NCI-H774 (cell line): Measurements from ENCODE around the gene ERMP1.

ENCODE experiments used
- DNase-seq: peaks from one replicate; lab custom pipeline; 2025; lab: John Stamatoyannopoulos, UW

Gene ERMP1

DNA sequence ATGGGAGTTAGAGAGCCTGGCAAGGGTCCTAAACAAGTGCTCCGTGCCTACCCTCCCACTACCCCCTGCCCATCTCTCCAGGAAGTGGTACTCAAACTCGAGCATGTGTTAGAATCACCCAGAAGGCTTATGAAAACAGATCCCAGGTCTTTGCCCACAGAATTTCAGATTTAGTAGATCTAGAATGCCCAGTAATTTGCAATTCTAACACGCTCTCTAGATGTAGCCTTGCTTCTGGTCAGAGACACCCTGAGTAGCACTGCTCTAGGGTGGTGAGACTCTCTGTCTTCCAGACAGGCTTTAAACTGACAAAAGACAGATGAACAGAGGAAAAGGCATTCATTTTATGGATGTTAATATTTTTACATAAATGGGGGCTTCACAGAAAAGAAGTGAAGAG lies 20.7 kb upstream of the ERMP1 start:
- no peak for DNase-seq

DNA sequence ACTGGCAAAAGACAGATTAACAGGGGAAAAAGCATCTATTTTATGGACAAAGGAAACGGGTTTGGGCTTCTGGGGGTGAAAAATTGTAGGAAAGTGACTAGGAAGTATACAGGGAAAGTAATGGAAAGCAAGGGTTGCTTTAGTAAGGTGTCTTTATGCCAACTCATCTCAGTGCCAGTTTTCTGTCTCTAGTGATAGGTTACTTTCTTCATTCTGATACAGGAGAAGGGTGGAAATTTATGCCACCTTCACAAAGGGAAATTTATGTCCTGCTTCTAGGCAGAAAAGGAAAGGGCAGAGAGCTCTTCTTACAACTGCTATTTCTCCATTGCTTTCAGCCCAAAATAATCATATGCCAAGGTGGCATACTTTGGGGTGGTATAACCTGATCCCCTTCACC lies 20.1 kb upstream of the ERMP1 start:
- no peak for DNase-seq

DNA sequence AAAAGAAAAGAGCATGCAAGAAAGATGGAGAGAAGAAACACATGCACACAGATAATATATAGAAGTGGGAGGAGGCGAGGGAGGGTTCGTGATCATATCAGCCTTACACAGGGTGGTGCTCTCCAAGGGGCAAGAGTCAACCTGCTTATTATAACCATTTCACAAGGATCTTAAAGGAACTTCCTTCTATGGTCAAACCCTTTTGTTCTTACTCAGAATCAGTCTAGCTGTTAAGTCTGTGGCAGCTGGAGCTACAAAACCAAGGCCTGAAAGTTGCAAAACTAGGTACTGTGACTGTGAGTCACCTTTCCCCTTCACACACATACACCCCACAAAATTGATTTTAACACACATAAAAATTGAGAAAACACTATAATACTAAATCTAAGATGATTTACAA lies 18.5 kb upstream of the ERMP1 start:
- DNase-seq, result no peak

DNA sequence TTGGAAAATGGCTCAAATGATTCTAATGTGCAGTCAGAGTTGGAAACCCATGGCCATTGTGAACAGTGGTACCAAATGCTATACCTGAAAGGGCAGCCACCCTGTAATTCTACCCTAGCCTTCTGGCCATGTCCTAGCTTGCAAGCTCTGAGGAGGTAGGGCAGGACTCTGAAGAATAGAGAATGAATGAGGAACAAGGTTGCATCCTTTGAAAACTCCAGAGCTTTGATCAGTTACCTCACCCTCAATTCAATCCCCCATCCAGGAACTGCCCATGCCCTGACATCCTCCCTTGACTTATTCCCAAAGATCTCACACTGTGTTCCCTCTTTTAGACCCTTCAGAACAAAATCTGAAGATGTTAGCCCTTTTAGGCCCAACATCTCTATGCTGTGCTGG lies 17.8 kb upstream of the ERMP1 start:
- no peak for DNase-seq

DNA sequence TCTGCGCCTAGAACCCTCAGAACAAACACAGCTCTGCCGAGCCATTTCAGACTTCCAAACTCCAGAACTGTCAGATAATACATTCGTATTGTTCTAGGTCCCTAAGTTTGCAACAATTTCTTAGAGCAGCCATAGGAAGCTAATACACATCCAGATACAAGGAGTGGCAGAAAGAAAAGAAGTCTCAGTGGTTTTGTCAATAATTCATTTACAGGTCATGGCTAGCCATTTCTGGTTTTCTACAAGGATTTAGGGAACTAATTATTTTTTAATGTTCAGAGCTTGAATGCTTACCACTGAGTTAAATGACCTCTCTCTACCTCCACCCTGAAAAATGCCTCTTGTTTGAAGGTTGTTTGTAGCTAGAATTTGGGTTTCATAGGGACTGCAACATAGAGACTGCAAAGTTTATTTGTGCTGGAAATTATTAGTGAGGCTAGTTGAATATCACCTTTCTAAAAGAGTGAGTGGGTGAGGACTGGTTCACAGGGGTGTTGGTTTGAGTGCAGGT lies 15.5 kb upstream of the ERMP1 start:
- DNase-seq, result no peak

DNA sequence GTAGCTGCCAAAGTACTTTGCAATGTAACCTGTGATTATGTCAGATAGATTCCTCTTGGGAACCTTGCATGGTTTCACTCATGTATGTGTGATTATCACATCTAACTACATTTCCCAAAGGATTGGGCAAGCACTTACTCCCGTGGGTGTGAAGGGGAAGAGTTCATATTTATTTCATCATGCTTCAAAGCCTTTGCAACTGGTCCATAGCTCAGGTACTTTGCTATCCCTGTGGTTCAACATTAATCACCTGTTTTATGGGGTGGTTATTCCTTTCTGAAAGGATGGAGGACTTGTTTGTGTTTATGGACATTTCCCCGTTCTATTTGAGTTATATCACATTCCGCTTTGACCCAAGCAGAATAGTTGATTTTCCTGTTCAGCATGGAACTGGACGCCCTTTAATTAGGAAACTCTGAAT lies 13.6 kb upstream of the ERMP1 start:
- no peak for DNase-seq

DNA sequence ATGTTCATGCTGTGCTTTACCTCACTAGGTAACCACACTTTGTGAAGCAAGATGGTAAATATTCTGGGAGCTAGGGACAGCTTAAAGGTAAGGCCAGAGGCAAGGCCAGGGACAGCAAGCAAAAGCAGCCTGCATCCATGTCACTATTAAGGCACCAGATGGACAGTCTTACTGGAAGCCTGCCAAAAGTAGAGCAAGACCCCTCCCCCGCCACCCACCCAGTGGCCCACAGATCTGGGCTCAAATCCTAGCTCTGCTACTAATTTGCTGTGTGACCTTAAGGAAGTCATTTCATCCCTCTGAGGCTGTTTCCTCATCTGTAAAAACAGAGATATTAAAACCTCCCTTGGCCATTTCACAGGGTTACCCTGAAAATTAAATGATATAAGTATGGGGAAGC lies 13.2 kb upstream of the ERMP1 start:
- DNase-seq, result peak; percentile 4

DNA sequence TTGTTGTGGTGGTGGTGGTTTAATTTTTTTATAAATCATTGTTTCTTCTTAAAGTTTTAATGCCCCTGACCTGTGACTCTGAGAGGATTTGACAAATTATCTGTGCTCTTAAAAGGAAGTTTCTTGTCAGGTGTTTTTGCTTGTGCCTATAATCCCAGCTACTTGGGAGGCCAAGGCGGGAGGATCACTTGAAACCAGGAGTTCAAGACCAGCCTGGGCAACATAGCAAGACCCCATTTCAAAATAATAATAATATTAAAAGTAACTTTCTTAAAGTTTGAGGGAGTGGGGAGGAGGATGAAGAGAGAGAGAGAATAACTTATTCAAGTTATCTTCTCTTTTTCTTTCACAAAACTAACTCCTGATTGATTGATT lies 12.2 kb upstream of the ERMP1 start:
- no peak for DNase-seq

DNA sequence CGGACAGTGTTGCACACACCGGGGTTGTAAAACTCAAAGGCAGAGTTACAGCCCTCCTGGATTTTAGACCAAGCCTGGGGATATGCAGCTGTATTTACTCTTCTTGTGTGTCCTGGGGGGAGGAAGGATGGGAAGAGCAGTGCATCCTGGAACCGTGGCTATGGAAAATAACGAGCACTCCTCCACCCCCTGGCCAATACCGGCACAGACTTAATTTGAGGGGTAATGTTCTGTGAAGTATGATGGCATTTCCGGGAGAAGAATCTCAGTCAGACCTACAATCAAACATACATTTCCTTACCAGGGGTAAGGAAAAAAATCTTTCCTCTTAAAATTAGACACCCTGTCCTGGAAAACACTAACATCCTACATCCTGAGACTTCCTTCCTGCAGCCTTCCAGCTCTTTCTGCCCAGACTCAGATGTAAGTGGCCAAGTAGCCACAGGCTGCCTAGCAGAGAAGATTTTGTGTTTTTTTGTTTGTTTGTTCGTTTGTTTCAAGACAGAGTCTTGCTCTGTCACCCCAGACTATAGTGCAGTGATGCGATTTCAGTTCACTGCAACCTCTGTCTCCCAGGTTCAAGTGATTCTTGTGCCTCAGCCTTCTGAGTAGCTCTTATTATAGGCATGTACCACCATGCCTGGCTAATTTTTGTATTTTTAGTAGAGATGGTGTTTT lies 11.0 kb upstream of the ERMP1 start:
- peak; percentile 80 for DNase-seq

DNA sequence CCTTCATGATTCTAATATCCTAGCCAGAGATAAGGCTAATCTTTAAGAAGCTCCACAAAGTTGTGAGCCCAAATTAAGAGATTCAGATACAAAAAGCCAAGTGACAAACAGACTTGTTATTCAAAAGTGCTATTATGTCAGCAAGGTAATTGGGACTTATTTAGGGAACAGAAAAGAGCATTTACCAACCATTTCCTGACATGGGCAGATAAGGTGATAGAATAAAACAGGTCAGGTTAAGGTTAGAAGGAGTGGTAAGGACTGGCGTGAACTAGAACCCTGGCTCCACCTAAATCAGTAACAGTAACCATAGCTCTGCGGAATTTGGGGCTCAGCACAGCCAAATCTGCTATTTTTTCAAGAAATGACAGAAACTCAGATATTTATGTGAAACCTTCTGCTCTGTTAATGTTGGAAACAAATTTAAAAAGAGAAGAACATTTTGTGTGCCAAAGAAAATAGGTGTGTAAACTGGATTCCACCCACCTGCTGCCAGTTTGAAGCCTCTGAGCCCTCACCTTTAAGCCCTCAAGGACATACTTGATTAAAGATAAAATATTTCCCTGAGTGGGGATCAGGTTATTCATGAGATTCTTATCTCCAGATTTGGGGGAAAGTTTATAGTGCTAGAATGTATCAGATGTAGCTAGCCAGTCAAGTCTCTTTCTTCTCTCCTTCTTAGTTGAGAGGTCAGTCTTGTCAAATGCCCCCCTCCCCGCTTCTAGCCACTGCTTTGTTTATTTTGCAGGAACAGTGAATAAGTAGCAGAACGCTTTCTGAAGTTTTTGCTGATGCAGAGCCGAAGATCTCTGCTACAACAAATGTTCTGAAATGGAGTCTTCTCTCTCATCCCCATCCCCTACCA lies 10.2 kb upstream of the ERMP1 start:
- no peak for DNase-seq

DNA sequence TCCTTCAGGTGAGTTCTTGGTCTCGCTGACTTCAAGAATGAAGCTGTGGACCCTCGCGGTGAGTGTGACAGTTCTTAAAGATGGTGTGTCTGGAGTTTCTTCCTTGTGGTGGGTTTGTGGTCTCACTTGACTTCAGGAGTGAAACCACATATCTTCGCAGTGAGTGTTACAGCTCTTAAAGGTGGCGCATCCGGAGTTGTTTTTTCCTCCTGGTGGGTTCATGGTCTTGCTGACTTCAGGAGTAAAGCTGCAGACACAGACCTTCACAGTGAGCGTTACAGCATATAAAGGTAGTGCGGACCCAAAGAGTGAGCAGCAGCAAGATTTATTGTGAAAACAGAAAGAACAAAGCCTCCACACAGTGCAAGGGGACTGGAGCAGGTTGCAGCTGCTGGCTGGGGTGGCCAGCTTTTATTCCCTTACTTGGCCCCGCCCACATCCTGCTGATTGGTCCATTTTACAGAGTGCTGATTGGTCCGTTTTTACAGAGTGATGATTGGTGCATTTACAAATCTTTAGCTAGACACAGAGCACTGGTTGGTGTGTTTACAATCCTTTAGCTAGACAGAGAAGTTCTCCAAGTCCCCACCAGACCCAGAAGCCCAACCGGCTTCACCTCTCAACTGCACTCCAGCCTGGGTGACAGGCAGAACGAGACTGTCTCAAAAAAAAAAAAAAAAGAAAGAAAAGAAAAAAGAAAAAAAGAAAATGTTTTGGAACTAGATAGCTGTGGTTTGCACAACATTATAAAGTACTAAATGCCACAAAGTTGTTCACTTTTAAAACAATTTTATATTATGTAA lies 9.1 kb upstream of the ERMP1 start:
- DNase-seq, result no peak

DNA sequence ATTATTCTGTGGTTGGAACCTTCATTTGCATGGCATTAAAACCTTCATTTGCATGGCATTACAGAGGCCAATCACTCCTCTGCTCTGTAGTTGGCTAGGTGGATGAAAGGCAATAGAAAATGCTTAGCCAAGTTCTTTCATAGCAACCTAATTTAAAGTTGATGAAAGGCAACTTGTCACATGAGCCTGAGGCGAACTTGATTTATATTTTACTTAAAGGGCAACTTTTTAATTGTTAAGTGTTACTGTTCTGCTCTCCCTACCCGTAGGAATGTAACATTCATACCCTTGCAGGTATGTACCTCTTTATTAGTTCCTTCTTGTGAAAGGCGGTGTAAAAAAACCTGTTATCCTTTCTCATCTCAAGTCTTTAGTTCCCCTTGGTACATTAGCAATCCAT lies 7.9 kb upstream of the ERMP1 start:
- no peak for DNase-seq

DNA sequence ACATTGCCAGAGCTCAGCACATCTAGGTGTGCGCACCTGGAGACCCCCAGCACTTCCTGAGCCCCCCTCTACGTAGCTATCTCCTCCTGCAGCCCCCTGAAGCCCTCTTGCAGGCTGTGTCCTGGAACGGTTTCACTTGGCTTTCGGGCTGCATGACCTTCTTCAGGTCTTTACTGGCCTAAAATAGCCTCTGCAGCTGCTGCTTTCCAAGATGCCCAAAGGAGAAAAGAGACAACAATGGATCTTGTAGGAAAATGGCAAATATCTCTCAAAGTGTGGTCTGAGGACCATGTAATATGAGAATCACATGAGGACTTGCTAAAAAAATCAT lies 6.6 kb upstream of the ERMP1 start:
- DNase-seq, result no peak

DNA sequence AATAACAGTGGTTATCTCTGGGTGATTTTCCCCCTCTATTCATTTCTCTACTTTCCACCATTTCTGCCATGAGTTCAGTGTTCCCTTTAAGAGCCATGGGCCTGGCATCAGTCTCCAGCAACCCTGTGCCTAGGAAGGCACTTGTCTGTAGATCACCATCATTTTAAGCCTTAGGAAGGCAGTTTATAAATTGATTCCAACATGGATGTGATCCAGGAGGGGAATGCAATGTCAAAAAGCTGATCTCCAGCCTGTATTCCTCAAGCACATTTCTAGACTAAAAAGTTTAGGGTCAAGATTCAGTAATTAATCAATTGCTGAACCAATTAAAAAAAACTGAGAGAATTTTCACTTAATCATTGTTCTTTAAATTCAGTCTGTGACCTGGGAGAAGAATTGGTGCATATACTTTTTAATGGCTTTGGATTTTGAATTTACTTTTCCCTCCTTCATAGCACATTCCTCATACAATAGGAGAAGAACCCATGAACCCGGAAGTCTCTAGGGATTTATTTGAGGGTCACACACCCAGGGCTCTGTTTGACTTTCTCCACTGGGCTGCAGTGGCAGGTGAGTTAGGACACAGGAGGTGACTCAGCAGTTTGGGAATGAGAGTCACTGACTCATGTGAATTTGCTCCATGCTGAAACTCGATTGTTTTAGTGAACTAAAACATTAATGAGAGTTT lies 6.1 kb upstream of the ERMP1 start:
- peak; percentile 82 for DNase-seq

DNA sequence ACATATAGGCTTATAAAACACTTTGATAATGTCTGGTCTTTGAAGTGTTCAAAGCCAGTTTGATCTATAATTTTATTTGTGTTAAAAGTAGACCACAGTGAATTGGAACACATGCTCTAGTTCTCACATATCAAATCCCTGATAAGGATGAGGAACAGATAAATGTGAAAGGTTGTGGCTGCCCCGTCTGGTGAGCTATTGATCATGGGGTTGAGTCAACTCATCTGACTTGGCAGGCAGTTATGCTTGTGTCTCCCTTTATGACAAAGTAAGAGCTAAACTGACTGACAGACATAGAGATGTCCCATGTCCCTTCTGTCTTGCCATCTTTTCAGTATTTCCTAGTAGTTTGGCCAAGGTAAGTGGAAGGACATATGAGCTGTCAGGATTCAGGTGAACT lies 2.9 kb upstream of the ERMP1 start:
- DNase-seq, result no peak

DNA sequence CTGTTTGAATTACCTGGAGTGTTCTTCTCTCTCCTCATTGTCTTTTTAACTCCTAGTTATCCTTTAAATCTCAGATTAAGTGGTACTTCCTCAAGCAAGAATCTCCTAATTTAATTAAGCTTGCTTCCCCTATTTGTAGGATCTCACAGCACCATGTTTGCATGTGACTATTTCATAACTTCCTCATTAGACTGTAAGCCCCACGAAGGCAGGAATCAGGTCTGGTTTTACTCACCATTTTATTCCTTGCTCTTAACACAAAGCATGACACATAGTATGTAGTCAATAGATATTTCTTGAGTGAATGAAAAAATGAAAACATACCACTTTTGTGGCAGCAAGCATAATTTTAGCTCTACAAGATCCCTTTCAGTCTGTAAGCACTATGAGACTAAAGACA lies 1.3 kb upstream of the ERMP1 start:
- no peak for DNase-seq

DNA sequence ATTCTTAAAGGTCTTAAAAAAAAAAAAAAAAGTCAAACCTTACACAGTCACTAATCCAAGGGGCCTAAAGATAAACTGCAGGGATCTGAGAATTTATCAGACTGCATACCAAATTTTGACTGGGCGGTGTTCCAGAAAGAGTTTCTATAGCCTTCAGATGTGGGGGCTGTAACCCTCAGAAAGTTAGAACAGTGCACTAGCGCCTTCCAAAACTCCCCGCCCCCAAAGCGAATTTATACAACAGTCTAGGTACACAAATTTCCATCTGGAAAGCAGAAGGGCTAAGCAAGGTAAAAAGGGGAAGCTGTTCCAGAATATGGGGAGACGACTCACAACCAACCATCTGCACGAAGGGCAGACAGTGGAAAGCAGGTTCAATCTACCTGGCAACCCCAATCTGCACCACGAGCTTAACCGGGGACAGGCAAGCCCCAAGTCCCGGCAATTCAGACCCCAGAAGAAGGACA lies 813 bp downstream of the ERMP1 start:
- no peak for DNase-seq

DNA sequence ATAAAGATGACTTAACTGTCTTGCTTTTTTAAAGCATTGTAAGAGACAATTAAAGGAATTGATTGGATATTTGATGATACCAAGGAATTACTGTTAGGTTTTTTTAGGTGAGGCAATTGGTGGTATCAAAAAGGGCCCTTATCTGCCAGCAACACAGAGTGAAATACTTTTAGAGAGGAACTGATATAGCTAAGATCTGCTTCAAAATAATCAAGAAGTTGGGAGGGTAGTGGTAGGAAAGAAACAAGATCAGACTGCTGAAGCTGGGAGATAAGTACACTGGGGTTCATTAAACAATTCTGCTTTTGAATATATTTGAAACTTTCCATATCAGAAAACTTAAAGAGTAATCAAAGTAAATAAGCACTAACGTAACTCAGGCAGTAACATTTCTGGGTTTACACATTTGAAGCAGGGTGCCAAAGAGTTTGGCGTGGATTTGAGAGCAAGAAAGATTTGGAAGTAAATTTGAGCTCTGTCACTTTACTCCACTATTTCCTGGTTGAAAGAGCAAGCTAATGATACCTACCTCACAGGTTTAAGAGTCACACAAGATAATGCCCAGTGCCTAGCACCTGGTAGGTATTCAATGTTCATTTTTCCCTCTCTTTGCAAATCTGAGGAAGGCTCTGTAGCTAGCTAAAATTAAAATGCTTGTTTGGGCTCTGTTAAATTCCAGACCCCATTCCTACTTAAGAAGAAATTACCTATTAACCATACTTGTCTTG lies 6.9 kb downstream of the ERMP1 start:
- no peak for DNase-seq

DNA sequence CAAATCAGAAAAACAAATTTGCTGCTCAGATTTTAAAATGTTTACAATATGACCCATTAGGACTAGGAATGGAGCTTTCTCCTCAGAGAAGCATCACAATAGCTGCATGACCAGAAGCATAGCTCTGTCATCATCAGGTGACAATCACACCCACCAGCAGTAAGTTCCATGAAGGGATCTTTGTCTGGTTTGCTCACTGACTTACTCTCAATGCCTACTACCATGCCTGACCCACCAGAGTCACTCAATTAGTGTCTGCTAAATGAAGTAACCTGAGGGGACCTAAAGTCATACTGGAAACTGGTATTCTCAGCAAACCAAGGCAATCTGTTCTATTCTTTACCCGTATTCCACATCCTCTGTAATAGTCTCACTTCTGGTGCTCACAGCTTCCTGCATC lies 7.7 kb downstream of the ERMP1 start:
- DNase-seq, result no peak

DNA sequence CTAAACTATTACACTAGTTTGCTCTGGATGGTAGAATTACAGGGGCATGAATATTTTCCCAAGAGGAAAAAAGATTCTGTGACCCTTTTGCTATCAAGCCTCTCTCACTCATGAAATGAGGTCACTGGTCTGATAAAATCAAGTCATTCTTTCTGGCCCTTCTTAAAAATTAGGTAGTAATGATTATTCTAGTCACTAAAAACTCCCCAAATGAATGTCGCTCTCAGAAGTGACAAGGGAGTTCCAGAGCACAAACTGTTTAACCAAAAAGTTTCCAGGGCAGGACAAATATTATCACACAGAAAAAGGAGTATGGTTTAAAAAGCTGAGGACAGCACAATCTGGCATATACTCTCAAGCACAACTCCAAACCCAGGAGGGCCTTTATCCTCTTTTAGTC lies 12.5 kb downstream of the ERMP1 start:
- DNase-seq, result no peak

DNA sequence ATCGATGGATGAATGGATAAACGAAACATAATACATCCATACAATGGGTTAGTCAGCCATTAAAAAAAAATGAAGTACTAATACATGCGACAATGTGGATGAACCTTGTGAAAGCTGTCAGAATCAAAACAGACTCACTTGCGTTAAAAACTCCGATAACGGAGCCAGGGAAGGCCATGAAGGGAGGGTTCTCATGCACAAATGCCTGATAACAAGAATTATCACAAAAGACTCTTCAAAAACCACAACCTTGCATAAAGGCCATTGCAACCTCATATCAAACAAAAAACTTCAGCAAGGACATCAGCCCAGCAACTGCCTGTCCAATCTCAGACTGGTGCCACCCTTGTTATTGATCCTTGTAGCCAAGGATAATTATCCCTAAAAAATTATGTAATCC lies 13.7 kb downstream of the ERMP1 start:
- no peak for DNase-seq
